Hepatocyte (in vitro differentiated cells): ENCODE data around the gene HTT.

Source experiments
- EZH2 ChIP-seq: fragments of 200-600 bp; sonication (generic); IDR thresholded peaks from 2 replicates; pipeline ENCODE4 v1.6.1; 2016; ENCODE audit warnings: antibody characterized with exemption, mild to moderate bottlenecking, borderline replicate concordance
- EZH2phosphoT487 ChIP-seq: fragments of 200-600 bp; sonication (generic); IDR thresholded peaks from one replicate; pipeline ENCODE4 v1.6.1; 2018; ENCODE audit warnings: antibody characterized with exemption, mild to moderate bottlenecking, low read depth, moderate library complexity; ENCODE audit not compliant: unreplicated experiment, severe bottlenecking
- TF ChIP-seq, protein P1 (sequence below): fragments of 200-600 bp; sonication (generic); IDR thresholded peaks from 2 replicates; pipeline ENCODE4 v1.5.1; 2016; ENCODE audit warnings: antibody characterized with exemption, mild to moderate bottlenecking; ENCODE audit not compliant: poor library complexity

GRCh38 chr4:3237266-3237665 is 162.8 kb downstream of the HTT start:
- TF ChIP-seq, protein P1, sequence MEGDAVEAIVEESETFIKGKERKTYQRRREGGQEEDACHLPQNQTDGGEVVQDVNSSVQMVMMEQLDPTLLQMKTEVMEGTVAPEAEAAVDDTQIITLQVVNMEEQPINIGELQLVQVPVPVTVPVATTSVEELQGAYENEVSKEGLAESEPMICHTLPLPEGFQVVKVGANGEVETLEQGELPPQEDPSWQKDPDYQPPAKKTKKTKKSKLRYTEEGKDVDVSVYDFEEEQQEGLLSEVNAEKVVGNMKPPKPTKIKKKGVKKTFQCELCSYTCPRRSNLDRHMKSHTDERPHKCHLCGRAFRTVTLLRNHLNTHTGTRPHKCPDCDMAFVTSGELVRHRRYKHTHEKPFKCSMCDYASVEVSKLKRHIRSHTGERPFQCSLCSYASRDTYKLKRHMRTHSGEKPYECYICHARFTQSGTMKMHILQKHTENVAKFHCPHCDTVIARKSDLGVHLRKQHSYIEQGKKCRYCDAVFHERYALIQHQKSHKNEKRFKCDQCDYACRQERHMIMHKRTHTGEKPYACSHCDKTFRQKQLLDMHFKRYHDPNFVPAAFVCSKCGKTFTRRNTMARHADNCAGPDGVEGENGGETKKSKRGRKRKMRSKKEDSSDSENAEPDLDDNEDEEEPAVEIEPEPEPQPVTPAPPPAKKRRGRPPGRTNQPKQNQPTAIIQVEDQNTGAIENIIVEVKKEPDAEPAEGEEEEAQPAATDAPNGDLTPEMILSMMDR: no peak
- no peak for TF ChIP-seq EZH2phosphoT487
- TF ChIP-seq EZH2: no peak
